Testis (tissue), 3 donors: Measurements from ENCODE around the gene BZW2. TPM values are rescaled to one million over a fixed set of nuclear protein-coding genes. Genes with fewer than 3 reads are reported as not detected.
"Not testable (repeated sequence)": the region's sequence is repeated elsewhere in the genome, so short reads cannot be mapped to it uniquely, and the experiment has no call there.

Source experiments
- DNase-seq: peaks from one replicate; pipeline ENCODE4 v3.0.0-alpha.2; 2019
- H3K27ac ChIP-seq, 2 donors: fragments of 200-600 bp; sonication (generic); one replicate each; pipeline ENCODE4 v1.5.1; 2019
- H3K27me3 ChIP-seq: fragments of 200-600 bp; sonication (generic); one replicate; pipeline ENCODE4 v1.5.1; 2019
- H3K36me3 ChIP-seq: fragments of 200-600 bp; sonication (generic); one replicate; pipeline ENCODE4 v1.5.1; 2017; ENCODE audit warnings: low read depth; ENCODE audit errors: missing control alignments
- H3K4me1 ChIP-seq: fragments of 200-600 bp; sonication (generic); one replicate; pipeline ENCODE4 v1.5.1; 2019
- H3K4me3 ChIP-seq, 2 donors: fragments of 200-600 bp; sonication (generic); one replicate each; pipeline ENCODE4 v1.5.1; 2017 to 2019
- H3K9me3 ChIP-seq: fragments of 200-600 bp; sonication (generic); one replicate; pipeline ENCODE4 v1.5.1; 2017
- POLR2A ChIP-seq: fragments of 450-650 bp; IDR thresholded peaks from one replicate; pipeline ENCODE4 v1.6.1; 2017; ENCODE audit warnings: antibody characterized with exemption, mild to moderate bottlenecking, moderate library complexity
- whole genome bisulfite sequencing, 2 donors: methylation state at CpG; one replicate each; pipeline ENCODE4 v1.1.5; 2018; 5-methylcytosine and 5-hydroxymethylcytosine counted together
- intact Hi-C: fragments of 100-400 bp; cut with DNase I; formaldehyde crosslinking; loops from one replicate; pipeline ENCODE4 v1.15.1; 2023; ENCODE audit warnings: low total_unique reads
- polyA plus RNA-seq: library from polyadenylated mRNA; stranded (reverse); fragments of 350-450 nt; fragmentation: Illumina TruSeq; extraction: RNeasy Lipid Tissue Mini Kit (QIAGEN cat#74804); gene quantifications from one replicate; pipeline ENCODE4 v1.2.3, GENCODE V29; 2014; ENCODE audit warnings: low read depth, low replicate concordance; ENCODE audit not compliant: insufficient read depth
- total RNA-seq, 2 donors: library from RNA; depleted of rRNA; stranded (reverse); fragments of >200 nt; gene quantifications; one replicate each; pipeline ENCODE4 v1.2.3, GENCODE V29; 2016
- TF ChIP-seq, protein P1 (sequence below), 3 experiments: fragments of 450-650 bp in 2 of 3; fragments of 200-600 bp in 1 of 3; sonication (generic) in 1 of 3; IDR thresholded peaks; one replicate each; pipeline ENCODE4 v1.5.1; 2016 to 2019; ENCODE audit warnings: antibody characterized with exemption in 3 of 3, mild to moderate bottlenecking in 2 of 3, moderate library complexity in 1 of 3

The BZW2 gene
- total and polyA plus RNA-seq, 3 donors from 2014 or later, result 23.2 to 36.5 (median 25.8) TPM

DNA sequence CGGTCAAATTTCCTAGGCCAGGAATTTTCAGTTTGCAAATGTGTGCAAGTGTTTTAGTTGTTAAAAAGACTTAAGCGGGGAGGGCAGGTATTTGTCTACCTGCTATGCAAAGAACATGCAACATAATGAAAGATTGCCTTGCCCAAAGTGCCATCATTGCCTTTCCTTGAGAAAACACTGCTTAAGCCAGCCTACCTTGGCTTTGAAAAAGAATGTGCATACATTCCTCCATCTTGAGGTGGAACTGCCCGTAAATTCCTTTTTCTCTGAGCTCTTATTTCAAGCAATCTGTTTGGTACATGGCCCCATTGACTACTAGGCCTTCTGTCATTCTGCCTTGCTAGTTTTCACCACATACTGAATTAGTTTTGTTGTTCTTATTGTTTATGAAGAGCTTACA, 29.3 kb downstream of the BZW2 start:
- Histone ChIP-seq H3K27me3 (no peaks in the 10 kb centered on the region), H3K9me3 (no peaks in the 10 kb centered on the region), H3K27ac (no peak overlapping the region), H3K36me3 (no peaks in the 10 kb centered on the region), H3K4me1 (no peaks in the 10 kb centered on the region), H3K4me3 (no peak overlapping the region)
- DNase-seq, result no peak
- TF ChIP-seq, protein P1, sequence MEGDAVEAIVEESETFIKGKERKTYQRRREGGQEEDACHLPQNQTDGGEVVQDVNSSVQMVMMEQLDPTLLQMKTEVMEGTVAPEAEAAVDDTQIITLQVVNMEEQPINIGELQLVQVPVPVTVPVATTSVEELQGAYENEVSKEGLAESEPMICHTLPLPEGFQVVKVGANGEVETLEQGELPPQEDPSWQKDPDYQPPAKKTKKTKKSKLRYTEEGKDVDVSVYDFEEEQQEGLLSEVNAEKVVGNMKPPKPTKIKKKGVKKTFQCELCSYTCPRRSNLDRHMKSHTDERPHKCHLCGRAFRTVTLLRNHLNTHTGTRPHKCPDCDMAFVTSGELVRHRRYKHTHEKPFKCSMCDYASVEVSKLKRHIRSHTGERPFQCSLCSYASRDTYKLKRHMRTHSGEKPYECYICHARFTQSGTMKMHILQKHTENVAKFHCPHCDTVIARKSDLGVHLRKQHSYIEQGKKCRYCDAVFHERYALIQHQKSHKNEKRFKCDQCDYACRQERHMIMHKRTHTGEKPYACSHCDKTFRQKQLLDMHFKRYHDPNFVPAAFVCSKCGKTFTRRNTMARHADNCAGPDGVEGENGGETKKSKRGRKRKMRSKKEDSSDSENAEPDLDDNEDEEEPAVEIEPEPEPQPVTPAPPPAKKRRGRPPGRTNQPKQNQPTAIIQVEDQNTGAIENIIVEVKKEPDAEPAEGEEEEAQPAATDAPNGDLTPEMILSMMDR (IDR thresholded peaks at IDR 0.05), result no peak
- no peak for TF ChIP-seq POLR2A
- WGBS, 2 donors, result 90 to 92% methylated on average over 3 of the region's 3 CpGs
- intact Hi-C loops, result no loop called here

DNA sequence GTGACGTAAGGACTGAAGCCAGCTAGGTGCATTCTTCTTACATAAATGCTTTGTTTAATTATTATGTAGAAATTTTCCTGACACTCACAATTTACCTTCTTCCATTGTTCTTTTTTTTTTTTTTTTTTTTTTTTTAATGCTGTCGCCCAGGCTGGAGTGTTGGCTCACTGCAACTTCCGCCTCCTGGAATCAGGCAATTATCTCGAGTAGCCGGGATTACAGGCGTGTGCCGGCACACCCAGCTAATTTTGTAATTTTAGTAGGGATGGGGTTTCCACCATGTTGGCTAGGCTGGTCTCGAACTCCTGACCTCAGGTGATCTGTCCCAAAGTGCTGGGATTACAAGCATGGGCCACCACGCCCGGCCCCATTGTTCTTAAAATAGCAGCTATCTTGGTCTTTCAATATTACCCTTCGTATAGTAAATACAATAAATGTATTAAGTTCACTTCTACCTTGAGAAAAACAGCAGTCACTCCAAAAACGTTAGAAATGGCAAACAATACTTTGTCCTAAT, 32.1 kb downstream of the BZW2 start:
- H3K36me3 ChIP-seq, result no peaks in the 10 kb centered on the region
- no peak overlapping the region for H3K27ac ChIP-seq
- no peak overlapping the region for H3K4me3 ChIP-seq
- TF ChIP-seq POLR2A, result no peak
- TF ChIP-seq, protein P1 (IDR thresholded peaks at IDR 0.05), result no peak
- 91 to 96% methylated on average over 12 of the region's 12 CpGs for WGBS, 2 donors
- no peaks in the 10 kb centered on the region for H3K9me3 ChIP-seq
- H3K27me3 ChIP-seq, result no peaks in the 10 kb centered on the region
- intact Hi-C loops, result no loop called here
- H3K4me1 ChIP-seq, result no peaks in the 10 kb centered on the region
- no peak for DNase-seq

DNA sequence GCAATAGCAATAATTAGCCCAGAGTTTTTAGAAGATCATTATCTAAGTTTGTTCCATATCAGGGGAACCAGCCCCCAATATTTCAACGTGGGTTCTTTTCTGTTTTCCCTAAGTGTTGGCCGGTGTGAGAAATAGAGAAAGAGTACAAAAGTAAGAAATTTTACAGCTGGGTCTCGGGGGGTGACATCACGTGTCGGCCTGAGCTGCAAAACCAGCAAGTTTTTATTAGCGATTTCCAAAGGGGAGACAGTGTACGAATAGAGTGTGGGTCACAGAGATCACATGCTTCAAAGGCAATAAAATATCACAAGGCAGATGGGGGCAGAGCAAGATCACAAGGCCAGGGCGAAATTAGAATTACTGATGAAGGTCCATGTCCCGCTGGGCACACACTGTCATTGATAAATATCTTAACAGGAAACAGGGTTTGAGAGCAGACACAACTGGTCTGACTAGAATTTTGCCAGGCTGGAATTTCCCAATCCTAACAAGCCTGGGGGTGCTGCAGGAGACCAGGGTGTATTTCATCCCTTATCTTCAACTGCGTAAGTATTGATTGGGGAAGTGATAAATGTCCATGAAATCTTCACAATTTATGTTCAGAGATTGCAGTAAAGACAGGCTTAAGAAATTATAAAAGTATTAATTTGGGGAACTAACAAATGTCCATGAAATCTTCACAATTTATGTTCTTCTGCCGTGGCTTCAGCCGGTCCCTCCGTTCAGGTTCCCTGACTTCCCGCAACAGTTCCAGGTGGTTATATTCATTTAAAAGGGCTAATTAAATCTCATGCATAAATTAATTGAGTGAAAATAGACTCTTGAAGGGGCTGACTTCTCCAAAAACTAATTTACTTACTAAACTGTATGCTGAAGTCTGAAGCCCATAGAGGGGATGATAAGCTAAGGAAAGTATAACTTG, 32.9 kb downstream of the BZW2 start:
- 89% methylated on average over 14 of the region's 14 CpGs for WGBS, 2 donors
- H3K4me1 ChIP-seq, H3K27me3 ChIP-seq, H3K9me3 ChIP-seq, H3K36me3 ChIP-seq, H3K4me3 ChIP-seq, H3K27ac ChIP-seq, intact Hi-C loops, DNase-seq: not testable (repeated sequence)

DNA sequence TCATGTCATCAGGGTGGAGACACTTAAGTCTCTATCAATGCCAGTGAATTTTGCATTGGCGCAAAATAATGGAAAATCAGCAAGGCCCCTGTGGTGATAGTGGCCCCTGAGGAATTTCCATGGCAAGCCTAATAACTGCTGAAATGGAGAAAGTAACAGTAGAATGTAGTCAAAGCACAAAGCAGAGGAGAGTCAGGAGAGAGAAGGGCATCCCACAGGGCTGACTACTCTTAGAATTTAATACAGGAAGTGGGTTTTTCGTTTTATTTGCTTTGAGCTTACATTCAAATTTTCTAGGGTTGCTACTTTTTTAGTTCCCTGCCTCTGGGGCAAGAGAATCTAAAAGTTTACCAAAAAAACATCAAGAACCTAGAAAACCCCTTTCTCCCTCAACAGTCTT, 39.0 kb downstream of the BZW2 start:
- 71 to 86% methylated on average over 2 of the region's 2 CpGs for WGBS, 2 donors
- no peaks in the 10 kb centered on the region for H3K27me3 ChIP-seq
- H3K4me1 ChIP-seq, result no peaks in the 10 kb centered on the region
- H3K27ac ChIP-seq, result no peak overlapping the region
- no peak for DNase-seq
- H3K9me3 ChIP-seq, result no peaks in the 10 kb centered on the region
- TF ChIP-seq POLR2A, result no peak
- H3K36me3 ChIP-seq, result no peaks in the 10 kb centered on the region
- intact Hi-C loops, result no loop called here
- no peak overlapping the region for H3K4me3 ChIP-seq

DNA sequence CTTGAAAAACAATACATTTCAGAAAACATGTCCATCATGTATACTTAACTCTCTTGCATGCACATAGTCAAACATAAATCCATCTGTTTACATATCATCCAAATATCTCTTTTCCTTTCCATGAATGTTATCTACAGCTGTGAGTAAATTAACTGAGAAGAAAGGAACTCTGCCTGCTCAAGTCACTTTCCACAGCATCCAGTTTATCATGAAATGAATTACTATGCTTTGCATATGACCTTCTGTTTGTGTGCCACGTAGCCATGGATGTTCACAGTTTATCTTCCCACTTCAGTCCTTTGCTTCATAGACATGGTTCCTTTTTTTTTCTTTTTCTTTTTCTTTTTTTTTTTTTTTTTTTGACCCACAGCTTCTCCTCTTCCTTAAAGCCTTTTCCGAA, 39.6 kb downstream of the BZW2 start:
- Histone ChIP-seq H3K27me3 (no peaks in the 10 kb centered on the region), H3K4me3 (no peak overlapping the region), H3K27ac (no peak overlapping the region), H3K9me3 (no peaks in the 10 kb centered on the region), H3K36me3 (no peaks in the 10 kb centered on the region), H3K4me1 (no peaks in the 10 kb centered on the region)
- no peak for TF ChIP-seq POLR2A
- TF ChIP-seq, protein P1 (IDR thresholded peaks at IDR 0.05), result no peak
- intact Hi-C loops, result no loop called here
- WGBS, 2 donors, result 88 to 94% methylated on average over 2 of the region's 2 CpGs
- no peak for DNase-seq
